Measurements from ENCODE around the gene SELENOW. TPM values are rescaled to one million over a fixed set of nuclear protein-coding genes. Genes with fewer than 3 reads are reported as not detected.

The SELENOW gene
- polyA plus RNA-seq, 1 experiment, result 177 TPM

- H3K27me3 ChIP-seq (ENCODE audit: control insufficient read depth, insufficient read depth, low read length), result no peaks in the 10 kb centered on the region
- no peak overlapping the region for H3K27ac ChIP-seq (ENCODE audit: low read depth, low read length)
- CTCF ChIA-PET, result interaction anchor here (1.8 kb wide), 1 partner anchor 13 kb away, joined by 5 read pairs; no protein-coding TSS in a partner anchor
- no peak for DNase-seq (ENCODE audit: low read depth, low spot score)
- TF ChIP-seq CTCF (IDR thresholded peaks at IDR 0.05; ENCODE audit: low read depth, low read length), result no peak
- POLR2A ChIA-PET, result interaction anchor here (1.1 to 2.1 kb wide), 2 partner anchors 13 to 40 kb away, joined by 3 to 5 read pairs; partner anchors contain the start of gene EHD2
- H3K4me3 ChIP-seq (ENCODE audit: low read depth, low read length), result no peak overlapping the region
- no peaks in the 10 kb centered on the region; the same call in 1 of the 2 replicates for H3K9me3 ChIP-seq (ENCODE audit: control insufficient read depth, insufficient read depth, low read length)
Observed at GRCh38 chr19:47752440-47753211, 25.9 kb upstream of the SELENOW start.

GRCh38 chr19:47754206-47755064 lies 24.1 kb upstream of the SELENOW start:
- Histone ChIP-seq H3K27ac (ENCODE audit: low read depth, low read length) (no peak overlapping the region), H3K27me3 (ENCODE audit: control insufficient read depth, insufficient read depth, low read length) (no peaks in the 10 kb centered on the region), H3K4me3 (ENCODE audit: low read depth, low read length) (no peak overlapping the region), H3K9me3 (ENCODE audit: control insufficient read depth, insufficient read depth, low read length) (no peaks in the 10 kb centered on the region; the same call in 1 of the 2 replicates)
- no peak for DNase-seq (ENCODE audit: low read depth, low spot score)
- ChIA-PET CTCF (interaction anchor here (1.8 kb wide), 1 partner anchor 11 kb away, joined by 5 read pairs; no protein-coding TSS in a partner anchor), POLR2A (interaction anchor here (0.7 kb wide), 1 partner anchor 13 kb away, joined by 3 read pairs; no protein-coding TSS in a partner anchor)
- no peak for TF ChIP-seq CTCF (IDR thresholded peaks at IDR 0.05; ENCODE audit: low read depth, low read length)

GRCh38 chr19:47755065-47755761 lies 23.3 kb upstream of the SELENOW start:
- H3K4me3 ChIP-seq (ENCODE audit: low read depth, low read length), result no peak overlapping the region
- H3K27me3 ChIP-seq (ENCODE audit: control insufficient read depth, insufficient read depth, low read length), result no peaks in the 10 kb centered on the region
- no peak for DNase-seq (ENCODE audit: low read depth, low spot score)
- ChIA-PET POLR2A (interaction anchor here (1.4 kb wide), 1 partner anchor 9 kb away, joined by 4 read pairs; no protein-coding TSS in a partner anchor), CTCF (interaction anchor here (1.5 to 1.7 kb wide), 2 partner anchors 10 to 12 kb away, joined by 3 to 7 read pairs; no protein-coding TSS in a partner anchor)
- no peak overlapping the region for H3K27ac ChIP-seq (ENCODE audit: low read depth, low read length)
- no peak for TF ChIP-seq CTCF (IDR thresholded peaks at IDR 0.05; ENCODE audit: low read depth, low read length)
- H3K9me3 ChIP-seq (ENCODE audit: control insufficient read depth, insufficient read depth, low read length), result no peaks in the 10 kb centered on the region; the same call in 1 of the 2 replicates

GRCh38 chr19:47755762-47756626 lies 22.5 kb upstream of the SELENOW start:
- CTCF ChIA-PET, result interaction anchor here (1.1 to 1.7 kb wide), 3 partner anchors 9 to 43 kb away, joined by 3 to 7 read pairs (median 3); partner anchors contain the start of gene EHD2
- Histone ChIP-seq H3K27me3 (ENCODE audit: control insufficient read depth, insufficient read depth, low read length) (no peaks in the 10 kb centered on the region), H3K4me3 (ENCODE audit: low read depth, low read length) (no peak overlapping the region), H3K27ac (ENCODE audit: low read depth, low read length) (no peak overlapping the region), H3K9me3 (ENCODE audit: control insufficient read depth, insufficient read depth, low read length) (no peaks in the 10 kb centered on the region; the same call in 1 of the 2 replicates)
- no peak for DNase-seq (ENCODE audit: low read depth, low spot score)
- POLR2A ChIA-PET, result interaction anchor here (1.4 kb wide), 1 partner anchor 10 kb away, joined by 4 read pairs; no protein-coding TSS in a partner anchor
- no peak for TF ChIP-seq CTCF (IDR thresholded peaks at IDR 0.05; ENCODE audit: low read depth, low read length)
